GM18508 (cell line): ENCODE data around the gene HSPA1A.
A peak's percentile ranks its signal among the peaks of the same experiment; 100 is the strongest.
"Not testable (repeated sequence)": the region's sequence is repeated elsewhere in the genome, so short reads cannot be mapped to it uniquely, and the experiment has no call there.

Experiments used
- ATAC-seq: cut with Tn5 transposase; IDR thresholded peaks from one replicate; pipeline ENCODE4 v1.9.1; 2021; ENCODE audit warnings: moderate number of reproducible peaks; ENCODE audit not compliant: insufficient read depth, unreplicated experiment

HSPA1A gene

DNA sequence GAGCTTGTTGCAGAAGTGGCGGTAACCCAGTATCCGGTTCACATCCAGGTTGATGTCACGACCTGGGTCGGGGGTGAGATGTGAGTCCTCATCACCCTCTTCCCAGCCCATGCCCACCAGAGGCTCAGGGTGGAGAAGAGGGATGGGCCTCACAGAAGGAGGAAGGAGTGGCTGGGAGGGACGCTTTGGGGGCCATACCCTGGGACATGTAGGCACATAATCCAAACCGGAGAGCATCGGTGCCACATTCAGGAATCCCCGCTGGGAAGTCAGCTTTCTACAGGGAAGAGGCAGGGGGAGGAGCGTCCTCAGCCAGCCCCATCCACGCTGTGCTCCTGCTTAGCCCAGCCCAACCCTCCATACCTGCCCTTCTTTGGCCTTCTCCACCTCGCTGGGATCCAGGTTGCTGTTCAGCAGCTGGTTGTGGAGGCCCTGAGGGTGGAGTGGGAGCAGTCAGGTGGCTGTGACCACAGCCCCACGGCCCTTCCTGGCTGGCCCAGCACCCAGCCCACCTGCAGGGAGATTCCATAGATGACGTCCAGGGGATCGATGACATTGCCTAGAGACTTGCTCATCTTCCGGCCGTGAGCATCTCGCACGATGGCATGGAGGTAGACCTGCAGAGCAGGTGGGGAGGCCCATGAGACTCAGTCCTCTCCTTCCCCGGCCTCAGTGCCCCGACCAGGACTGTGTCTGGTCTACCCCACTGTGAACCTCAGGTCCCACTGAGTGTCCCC lies 34.7 kb upstream of the HSPA1A start:
- ATAC-seq: no peak

DNA sequence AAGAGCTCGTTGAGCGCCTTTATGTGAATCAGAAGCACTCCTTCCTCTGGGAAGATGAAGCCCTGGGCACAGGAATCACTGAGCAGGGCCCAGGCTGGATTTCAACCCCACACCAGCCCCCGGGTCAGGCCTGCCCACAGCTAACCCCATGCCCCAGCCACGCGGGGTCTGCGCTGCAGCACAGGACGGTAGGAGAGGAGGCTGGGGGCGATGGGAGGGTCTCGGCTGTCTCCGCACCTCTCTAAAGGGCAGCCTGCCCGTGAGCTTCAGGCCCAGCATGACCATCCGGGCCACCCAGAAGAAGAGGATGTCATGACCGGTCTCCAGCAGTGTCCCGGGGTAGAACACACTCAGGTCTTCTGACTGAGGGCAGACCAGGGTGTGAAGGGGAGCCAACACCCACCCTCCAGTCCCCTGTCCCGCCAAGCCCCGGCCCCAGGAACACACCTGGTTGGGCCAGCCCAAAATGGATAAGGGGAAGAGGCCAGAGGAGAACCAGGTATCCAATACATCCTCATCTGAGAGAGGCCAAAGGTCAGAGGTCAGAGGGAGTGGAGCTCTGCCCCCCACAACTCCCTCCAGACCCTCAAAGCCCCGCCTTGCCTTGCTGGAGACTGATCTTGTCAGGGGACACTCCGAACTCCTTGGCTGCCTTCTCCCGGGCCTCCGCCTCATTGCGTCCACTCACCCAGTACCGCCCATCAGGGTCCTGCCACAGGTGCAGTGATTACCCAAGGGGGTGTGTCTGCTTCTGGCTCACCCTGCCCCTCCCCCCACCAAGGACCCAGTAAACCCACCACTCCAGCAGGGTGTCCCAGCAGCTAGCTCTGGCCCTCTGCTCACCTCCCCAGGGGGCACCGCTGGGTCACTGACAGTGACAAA lies 33.9 kb upstream of the HSPA1A start:
- no peak for ATAC-seq

DNA sequence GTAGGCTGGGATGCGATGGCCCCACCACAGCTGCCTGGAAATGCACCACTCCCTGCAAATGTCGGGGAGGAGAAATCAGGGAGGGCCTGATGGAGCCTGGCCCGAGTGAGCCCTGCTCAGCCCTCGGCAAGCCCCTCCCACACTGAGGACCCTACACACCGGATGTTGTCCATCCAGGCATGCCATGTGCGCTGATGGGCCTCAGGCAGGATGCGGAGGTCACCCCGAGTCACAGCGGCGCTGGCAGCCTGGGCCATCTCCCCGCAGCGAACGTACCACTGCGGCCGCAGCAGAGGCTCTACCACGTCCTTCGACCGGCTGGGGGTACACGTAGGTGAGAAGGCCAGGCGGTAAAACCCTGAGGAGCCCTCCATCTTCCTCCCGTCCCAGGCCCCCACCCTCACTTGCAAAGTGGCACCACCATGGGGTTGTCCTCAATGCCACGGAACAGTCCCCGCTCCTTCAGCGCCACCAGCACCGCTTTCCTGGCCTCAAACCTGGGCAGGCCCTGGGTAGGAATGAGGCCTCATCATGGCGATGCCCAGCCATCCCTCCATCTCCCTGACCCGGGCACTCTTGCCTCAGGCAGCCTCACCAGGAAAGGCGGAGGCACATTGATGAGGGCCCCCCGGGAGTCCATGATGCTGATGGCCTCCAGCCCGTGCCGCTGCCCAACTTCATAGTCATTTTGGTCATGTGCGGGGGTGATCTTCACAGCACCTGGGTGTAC lies 33.1 kb upstream of the HSPA1A start:
- no peak for ATAC-seq

DNA sequence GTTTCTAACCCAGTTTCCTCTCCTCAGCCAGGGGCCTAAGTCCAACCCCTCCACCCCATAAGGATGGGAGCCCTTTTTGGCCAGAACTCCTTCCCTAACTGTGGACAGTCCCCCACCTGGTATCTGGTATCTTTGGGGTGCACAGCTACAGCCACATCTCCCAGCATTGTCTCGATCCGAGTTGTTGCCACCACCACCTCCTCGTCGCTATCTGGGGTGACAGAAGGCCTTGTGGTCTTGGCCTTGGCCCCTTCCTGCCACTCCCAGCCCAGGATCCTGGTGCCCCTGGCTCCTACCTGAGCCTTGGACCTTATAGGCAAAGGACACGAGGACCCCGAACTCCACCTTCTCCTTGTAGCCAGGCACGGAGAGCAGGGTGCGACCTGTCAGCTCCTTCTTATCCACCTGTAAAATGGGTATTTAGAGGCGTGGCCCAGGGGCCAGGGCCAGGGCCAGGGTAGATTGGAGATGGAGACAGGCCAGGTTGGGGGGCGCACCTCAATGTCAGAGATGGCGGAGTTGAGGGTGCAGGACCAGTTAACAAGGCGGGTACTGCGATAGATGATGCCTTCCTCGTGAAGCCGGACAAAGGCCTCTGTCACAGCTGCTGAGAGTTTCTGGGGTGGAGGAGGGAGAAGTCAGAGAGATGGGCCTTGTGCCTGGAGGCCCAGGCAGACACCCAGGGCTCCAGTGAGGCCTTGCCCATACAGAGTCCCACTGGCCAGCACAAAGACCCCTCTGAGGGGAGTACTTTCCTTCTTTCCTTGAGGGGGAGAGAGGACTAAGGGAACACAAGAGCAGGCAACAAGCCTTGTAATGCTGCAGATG lies 31.0 kb upstream of the HSPA1A start:
- ATAC-seq: no peak

DNA sequence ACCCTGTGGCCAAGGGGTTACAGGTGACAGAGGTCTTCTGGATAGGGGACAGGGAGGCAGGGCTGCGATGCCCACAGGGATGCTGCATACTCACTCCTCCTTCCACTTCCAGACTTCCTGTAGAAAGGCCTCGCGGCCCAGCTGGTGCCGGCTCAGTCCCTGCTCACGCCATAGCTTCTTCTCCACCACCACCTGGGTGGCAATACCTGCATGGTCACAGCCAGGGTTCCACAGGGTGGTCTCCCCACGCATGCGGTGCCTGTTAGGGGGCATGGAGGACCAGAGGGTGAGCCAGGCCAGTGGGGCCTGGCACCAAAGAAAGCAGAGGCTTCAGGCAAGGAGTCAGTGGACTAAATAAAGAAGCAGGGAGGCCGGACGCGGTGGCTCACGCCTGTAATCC lies 29.9 kb upstream of the HSPA1A start:
- no peak for ATAC-seq

DNA sequence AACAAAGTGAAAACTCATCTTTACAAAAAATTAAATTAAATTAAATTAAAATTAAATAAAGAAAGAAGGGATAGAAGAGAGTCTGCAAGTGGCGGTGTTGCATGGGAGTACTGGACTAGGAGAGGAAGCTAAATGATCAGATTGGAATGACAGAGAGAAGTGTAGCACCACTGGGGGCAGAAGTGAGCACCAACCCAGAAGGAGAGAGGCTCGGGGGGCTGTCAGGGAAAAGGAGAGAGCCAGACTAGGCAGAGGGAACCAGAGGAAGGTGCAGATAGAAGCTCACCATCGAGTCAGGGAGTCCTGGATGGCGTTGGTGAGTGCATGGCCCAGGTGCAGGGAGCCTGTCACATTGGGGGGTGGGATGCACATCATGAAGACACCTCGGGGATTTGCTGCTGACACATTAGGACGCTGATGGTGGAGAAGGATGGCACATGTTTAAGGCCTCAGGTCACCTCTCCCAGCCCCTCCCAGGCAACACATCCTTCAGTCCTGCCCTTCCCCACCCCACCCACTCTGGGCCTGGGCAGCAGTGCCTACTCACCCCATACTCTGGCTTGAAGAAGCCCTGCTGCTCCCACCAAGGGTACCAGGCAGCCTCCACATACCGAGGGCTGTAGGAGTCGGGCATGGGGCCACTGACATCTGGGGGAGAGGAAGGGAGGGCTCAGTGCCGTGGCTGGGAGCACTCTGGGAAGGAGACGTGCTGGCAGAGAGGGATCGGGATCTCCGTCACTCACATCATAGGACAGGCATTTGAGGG lies 23.8 kb upstream of the HSPA1A start:
- ATAC-seq: no peak

DNA sequence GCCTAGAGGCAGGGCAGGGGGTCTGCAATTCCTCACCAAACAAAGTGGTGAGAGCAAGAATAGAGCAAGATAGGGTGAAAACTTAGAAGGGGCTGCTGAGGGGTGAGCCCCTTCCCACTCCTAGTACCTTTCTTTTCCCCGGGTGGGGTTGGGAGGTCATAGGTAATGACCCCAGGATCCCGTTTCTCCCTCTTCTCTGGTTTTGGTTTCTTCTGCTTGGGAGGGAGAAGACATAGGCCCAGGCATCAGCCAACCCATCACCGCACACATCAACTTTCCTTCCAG lies 23.3 kb upstream of the HSPA1A start:
- ATAC-seq: no peak

DNA sequence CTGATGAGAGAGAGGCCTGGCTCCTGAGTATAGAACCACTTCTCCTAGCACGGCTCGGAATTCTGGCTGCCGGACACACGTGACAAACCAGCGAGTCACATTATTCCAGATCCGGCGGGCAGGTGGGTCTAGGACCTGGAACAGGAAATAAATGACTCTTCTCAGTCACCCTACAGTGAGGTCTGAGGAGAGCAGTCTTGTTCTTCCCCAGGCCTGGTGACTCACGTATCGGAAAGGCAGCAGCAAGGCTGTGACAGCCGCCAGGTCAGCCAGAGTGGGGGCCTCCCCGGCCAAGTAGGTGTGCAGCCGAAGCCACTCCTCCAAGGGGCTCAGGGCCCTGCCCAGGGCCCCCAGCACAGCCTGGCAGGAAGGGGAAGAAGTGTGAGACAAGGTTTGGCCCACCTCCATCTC lies 22.6 kb upstream of the HSPA1A start:
- no peak for ATAC-seq

DNA sequence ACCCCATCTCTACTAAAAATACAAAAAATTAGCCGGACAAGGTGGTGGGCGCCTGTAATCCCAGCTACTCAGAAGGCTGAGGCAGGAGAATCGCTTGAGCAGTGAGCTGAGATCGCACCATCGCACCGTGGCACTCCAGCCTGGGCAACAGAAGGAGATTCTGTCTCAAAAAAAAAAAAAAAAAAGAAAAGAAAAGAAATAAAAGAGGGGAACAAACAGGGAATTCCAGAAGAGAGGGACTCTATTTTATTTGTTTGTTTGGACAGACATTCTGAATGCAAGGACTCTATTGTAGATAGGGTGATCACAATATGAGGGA lies 21.5 kb upstream of the HSPA1A start:
- ATAC-seq: not testable (repeated sequence)

DNA sequence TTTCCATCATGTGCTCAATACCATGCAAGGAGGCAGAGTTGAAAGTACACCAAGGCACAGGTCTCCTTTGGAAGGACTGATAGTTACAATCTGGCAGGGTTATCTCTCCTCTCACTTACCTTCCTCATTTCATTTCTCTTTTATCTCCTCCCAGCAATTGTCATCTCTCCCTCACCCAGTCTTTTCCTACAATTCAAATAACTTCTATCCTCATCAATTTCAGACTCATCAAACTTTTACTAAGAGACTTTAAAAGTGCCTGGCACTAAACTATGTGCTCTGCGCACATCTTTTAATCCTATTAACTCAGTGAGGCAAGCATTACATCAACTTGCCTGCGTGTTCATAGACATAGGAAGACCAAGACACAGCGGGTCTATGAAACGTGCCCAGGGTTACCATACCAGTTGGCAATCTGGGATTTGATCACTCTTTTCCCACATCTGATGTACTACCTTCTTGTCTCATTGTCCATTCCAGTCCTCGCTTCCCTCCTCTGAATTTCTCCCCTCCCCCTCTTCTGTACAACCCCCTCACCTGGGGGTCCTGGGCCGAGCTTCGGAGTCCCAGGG lies 21.0 kb upstream of the HSPA1A start:
- no peak for ATAC-seq

DNA sequence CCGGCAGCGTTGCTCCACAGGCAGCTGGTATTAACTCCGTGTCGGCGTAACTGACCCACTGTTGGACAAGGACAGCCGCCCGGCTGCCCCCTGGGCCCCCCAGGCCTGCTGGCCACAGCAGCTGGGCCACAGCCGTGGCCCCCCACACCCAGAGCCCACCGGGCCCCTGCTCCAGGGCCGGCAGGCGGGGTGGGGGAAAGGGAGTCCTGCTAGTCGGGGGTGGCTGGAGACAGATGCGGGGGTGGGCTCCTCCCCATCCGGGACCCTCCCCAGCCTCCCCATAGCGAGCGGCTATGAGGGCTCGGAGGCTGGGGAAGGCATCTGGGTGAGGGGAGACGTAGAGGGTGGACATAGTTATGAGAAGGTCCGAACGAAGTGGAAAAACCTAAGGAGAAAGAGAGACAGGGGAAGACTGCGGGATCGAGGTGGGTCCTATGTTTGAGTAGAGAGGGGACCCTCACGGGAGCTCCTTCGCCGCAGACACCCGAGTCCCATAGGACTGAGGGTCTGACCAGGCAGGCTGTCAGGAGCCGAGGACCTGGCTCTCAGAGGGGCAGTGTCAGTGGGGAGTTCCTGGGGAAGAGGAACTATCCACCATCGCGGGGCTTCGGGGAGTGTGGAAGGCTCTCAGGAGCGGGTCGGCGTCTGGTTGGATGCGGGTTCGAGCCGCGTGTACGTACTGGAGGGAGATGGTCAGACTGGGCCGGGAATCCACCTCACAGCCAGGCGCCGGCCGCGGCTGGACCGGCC lies 20.3 kb upstream of the HSPA1A start:
- no peak for ATAC-seq

DNA sequence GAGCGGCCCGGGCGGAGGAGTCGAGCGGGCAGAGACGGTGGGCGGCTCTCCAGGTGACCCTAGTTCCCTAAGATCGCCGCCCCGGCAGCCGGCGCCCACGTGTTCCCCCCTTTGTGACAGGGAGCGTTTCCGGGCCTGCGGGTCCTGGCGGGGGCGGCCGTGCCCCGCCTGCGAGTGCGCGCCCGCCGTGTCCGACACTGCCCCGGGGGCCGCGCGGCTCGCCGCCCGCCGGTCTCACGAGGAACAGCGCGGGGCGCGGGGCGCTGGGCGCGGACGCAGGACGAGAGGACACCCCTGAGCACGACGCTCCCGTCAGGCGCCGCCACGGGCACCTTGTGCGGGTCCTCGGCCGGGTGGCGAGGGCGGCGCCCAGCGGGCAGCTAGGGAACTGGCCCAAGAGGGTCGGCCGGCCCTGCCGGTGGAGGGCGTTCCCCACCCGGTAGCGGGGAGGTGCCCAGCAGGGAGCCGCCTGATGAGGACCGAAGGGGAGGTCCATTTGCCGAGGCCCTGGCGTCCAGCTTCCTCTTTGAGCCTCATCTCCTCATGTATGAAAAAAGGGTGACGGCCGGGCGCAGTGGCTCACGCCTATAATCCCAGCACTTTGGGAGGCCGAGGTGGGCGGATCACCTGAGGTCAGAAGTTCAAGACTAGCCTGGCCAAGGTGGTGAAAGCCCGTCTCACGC lies 19.6 kb upstream of the HSPA1A start, which contains the start of gene VARS1:
TSS of gene VARS1 (minus strand) at position 137 of the 683 bp plus-strand sequence. CDS start 535 bp downstream, outside the sequence.
- ATAC-seq: peak; percentile 33

DNA sequence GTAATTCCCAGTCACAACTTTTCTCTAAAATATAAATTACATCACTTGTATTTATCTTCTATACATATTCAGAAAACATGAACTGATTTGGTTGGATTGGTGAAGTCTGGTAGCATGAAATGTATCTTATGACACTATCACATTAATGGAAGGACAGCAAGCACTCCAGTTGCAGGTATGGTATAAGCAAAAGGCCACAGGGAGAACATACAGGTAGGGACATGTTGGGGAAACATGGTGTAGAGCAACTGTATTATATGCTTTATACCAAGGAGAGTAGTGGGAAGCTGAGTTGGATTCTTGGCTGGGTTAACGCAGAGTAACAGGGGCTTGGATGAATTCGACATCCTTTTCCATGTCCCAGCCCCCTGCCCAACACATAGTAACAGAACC lies 18.4 kb upstream of the HSPA1A start:
- ATAC-seq: no peak

DNA sequence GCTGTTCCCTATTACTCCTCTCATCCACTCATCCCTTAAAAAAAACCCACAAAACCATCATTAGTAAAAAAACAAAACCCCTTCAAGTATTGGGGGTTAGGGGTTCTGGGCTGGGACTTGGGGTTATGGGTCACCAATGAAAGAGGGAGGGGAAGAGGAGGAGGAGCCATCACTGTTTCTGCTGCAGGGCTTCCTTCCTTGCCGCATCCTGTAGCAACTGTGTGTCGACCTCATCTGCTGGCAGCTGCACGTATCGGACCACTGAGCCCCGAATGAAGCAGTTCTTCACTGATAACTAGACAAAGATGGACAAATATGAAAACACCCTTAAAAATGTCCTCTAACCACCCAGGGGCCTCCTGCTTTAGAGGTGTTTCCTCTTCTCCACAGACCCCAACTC lies 17.8 kb upstream of the HSPA1A start:
- no peak for ATAC-seq

DNA sequence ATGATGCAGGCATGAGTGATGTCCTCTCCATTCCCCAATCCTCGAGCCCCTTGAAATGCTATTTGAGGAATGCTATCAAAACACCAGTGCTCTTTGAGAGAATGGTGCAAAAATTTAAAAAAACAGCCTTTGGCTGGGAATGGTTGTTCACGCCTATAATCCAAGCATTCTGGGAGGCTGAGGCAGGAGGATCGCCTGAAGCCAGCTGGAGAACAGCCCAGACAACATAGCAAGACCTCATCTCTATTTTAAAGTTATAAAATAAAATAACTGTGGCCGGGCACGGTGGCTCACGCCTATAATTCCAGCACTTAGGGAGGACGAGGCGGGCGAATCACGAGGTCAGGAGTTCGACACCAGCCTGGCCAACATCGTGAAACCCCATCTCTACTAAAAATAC lies 15.6 kb upstream of the HSPA1A start:
- no peak for ATAC-seq

DNA sequence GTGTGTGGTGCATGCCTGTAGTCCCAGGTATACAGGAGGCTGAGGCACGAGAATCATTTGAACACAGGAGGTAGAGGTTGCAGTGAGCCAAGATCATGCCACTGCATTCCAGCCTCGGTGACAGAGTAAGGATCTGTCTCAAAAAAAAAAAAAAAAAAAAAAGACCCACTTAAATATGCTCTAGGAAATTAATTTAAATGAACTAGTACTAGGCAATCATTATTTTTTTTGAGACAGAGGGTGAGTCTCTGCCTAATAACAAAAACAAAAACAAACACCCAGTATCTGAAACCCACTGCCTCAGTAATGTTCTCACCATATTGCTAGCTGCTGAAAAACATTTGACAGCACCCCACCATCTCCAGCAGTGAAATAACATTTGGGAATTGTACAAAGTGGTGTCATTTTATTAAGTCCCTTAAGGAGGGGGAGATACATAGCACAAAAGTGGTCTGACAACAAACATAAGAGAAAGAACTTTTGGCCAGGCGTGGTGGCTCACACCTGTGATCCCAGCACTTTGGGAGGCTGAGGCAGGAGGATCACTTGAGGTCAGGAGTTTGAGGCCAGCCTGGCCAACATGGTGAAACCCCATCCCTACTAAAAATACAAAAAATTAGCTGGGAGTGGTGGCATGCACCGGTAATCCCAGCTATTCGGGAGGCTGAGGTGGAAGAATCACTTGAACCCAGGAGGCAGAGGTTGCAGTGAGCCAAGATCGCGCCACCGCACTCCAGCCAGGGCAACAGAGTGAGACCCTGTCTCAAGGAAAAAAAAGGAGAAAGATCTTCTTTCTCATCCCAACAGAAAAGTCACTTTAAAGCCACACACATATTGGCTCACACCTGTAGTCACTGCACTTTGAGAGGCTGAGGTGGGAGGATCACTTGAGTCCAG lies 14.1 kb upstream of the HSPA1A start:
- ATAC-seq: not testable (repeated sequence)

DNA sequence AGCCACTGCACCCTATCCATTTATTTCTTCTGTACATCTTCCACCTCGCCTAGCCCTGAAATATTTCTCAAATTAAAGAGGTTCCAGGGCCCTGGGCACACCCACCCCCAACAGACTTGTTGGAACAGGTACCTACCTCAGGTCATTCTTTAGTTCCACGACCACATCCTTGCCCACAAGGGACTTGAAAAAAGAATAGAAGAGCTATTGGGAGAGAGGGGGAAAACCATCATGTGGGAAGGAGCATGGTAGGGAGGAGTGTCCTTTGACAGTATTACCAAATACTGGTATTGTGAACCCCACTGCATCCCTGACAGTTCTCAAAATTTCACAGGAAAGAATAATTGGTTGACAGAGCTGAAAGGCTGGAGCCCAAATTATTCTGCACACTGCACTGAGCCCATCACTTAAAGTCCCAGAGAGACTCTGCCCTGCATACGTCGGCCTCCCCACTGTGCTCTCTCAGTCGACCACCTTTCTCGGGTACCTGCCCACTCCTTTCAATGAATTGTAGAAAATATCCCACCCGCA lies 9.3 kb upstream of the HSPA1A start:
- no peak for ATAC-seq
